NCI-H2196 treated with DMSO at 0.1 percent for 48 hours (cell line): ENCODE measurements around the gene KRTAP5-9.
"Not testable (repeated sequence)": the region's sequence is repeated elsewhere in the genome, so short reads cannot be mapped to it uniquely, and the experiment has no call there.

Experiments used
- DNase-seq: peaks from one replicate; lab custom pipeline; 2025; ENCODE audit not compliant: unreplicated experiment; lab: John Stamatoyannopoulos, UW

KRTAP5-9 gene

GRCh38 chr11:71581826-71582225 lies 33.6 kb downstream of the KRTAP5-9 start:
- no peak for DNase-seq

DNA sequence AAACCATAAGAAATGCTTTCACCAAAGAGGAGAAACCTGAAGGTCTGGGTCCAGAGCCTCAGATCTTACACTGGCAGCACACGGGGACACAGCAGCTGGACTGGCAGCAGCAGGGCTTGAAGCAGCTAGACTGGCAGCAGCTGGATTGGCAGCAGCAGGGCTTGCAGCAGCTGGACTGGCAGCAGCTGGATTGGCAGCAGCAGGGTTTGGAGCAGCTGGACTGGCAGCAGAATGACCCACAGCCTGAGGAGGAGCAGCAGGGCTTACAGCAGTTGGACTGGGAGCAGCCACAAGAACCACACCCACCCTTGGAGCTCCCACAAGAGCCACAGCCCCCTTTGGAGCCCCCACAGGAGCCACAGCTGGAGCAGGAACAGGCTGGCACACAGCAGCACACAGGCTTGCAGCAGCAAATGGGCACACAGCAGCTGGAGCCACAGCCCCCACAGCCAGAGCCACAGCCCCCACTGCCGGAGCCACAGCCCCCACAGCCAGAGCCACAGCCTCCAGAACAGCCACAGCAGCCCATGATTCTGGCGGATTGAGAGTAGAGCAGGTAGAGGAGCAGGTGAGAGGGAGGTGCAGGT lies 34.2 kb downstream of the KRTAP5-9 start, which contains the start of gene KRTAP5-11:
TSS of gene KRTAP5-11 (minus strand) at position 567 of the 587 bp plus-strand sequence. CDS start at position 529, 38 bp downstream.
- no peak for DNase-seq

DNA sequence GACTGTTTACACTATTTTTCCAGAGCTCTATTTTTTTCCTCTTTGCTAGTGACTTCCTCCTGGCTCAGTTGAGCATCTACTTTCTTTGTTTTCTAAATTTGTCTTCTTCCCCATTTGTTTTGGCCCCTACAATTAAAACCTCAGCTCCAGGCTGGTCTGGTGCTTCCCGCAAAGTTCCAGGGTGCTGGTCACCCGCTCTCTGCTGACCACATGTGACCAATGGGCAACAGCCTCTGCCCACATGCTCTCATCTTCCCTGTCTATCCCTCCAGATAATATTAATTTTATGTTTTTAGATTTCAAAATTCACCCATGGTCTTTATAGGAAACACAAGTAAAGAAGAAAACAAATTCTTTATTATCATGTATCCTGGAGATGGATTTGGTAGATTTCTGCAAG lies 34.7 kb downstream of the KRTAP5-9 start:
- not testable (repeated sequence) for DNase-seq

DNA sequence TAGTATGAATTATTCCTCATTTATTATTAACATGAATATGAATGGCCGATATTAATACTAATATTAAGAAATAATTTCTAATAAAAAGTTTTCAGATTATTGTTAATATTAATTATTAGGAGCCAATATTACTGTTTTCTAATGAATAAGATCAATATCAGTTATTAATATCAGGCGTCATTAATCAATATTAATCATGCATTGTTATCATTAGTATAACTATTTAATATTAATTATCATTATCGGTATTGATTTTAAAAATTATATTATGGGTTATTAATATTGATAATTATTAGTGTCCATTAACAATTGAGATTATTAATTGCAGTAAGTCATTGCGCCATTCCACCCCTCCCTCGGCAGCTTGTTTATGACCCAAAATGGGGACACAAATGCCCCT lies 37.5 kb downstream of the KRTAP5-9 start:
- not testable (repeated sequence) for DNase-seq

DNA sequence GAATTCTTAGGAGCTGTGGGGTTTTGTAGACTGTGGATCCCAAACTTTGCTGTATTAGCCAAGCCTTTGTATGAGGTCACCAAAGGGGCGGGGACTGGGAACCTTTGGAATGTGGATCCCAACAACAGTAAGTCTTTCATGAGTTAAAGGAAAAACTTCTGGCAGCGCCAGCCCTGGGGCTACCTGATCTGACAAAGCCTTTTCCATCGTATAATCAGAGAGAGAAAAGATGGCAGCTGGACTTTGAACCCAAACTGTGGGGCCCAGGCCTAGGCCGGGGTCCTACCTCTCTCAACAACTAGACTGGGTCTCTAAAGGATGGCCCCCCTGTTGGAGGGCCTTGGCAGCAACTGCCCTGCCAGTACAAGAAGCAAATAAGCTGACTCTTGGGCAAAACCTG lies 40.1 kb downstream of the KRTAP5-9 start:
- not testable (repeated sequence) for DNase-seq

DNA sequence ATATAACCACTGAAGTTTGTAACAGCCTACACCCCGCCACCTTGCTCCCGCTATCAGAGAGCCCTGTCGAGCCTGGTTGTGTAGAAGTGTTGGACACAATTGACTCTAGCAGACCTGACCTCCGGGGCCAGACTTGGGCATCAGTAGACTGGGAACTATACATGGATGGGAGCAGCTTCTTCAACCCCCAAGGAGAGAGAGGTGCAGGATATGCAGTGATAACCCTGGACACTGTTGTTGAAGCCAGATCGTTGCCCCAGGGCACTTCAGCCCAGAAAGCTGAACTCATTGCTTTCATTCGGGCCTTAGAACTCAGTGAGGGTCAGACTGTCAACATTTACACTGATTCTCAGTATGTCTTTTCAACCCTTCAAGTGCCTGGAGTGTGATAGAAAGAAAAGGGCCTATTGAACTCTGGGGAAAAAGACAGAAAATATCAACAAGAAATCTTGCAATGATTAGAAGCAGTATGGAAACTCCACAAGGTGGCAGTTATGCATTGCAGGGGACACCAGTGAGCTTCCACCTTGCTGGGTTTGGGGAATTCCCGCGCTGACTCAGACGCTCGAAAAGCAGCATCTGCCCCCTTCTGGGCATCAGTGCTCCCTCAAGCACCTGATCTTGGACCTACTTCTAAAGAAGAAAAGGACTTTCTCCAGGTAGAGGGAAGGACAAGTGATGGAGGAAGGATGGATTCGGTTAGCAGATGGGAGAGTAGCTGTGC lies 40.8 kb downstream of the KRTAP5-9 start:
- DNase-seq = not testable (repeated sequence)

- DNase-seq = not testable (repeated sequence)
Observed at GRCh38 chr11:71589546-71589920, 41.3 kb downstream of the KRTAP5-9 start.
